ENCODE measurements around the gene F2RL2.

DNA sequence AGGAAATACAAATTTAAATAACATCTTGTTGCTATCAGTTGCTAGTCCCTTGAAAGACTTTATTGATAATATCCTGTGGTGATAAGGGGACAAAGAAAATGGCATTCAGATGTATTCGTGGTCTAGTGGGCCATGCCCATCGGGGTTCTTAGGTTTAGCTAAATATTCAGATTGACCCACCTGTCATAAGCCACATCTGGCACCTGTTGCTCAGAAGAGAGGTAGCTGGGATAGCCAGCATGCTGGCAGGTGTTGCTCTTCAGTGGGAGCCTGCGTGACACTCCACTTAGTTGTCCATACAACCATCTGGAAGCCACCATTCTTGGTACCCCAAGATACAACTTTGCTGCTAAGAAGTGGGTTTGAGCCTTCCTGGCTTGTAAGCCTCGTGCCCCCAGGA lies 36.7 kb downstream of the F2RL2 start:
- TF ChIP-seq POLR2A (IDR thresholded peaks at IDR 0.05), result no peak
- TF ChIP-seq, protein P1, sequence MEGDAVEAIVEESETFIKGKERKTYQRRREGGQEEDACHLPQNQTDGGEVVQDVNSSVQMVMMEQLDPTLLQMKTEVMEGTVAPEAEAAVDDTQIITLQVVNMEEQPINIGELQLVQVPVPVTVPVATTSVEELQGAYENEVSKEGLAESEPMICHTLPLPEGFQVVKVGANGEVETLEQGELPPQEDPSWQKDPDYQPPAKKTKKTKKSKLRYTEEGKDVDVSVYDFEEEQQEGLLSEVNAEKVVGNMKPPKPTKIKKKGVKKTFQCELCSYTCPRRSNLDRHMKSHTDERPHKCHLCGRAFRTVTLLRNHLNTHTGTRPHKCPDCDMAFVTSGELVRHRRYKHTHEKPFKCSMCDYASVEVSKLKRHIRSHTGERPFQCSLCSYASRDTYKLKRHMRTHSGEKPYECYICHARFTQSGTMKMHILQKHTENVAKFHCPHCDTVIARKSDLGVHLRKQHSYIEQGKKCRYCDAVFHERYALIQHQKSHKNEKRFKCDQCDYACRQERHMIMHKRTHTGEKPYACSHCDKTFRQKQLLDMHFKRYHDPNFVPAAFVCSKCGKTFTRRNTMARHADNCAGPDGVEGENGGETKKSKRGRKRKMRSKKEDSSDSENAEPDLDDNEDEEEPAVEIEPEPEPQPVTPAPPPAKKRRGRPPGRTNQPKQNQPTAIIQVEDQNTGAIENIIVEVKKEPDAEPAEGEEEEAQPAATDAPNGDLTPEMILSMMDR (IDR thresholded peaks at IDR 0.05 in 8 of 11, conservative IDR thresholded peaks at IDR 0.05 in 3 of 11), result no peak

Data from spleen (tissue), 7 donors.